Glutamatergic neuron (in vitro differentiated cells): ENCODE measurements around the gene CLEC4G. TPM values are rescaled to one million over a fixed set of nuclear protein-coding genes. Genes with fewer than 3 reads are reported as not detected.

Source experiments
- DNase-seq: peaks from one replicate; pipeline ENCODE4 v3.0.0; 2022
- H3K27ac Mint-ChIP-seq: one replicate; pipeline ENCODE4 v1.8.0; 2020; ENCODE audit warnings: mild to moderate bottlenecking, mixed read lengths, inconsistent platforms; ENCODE audit not compliant: unreplicated experiment
- H3K27me3 Mint-ChIP-seq: one replicate; pipeline ENCODE4 v1.8.0; 2020; ENCODE audit warnings: mild to moderate bottlenecking, moderate library complexity, mixed read lengths, inconsistent platforms; ENCODE audit not compliant: unreplicated experiment
- H3K36me3 Mint-ChIP-seq: one replicate; pipeline ENCODE4 v1.8.0; 2020; ENCODE audit warnings: mild to moderate bottlenecking, mixed read lengths, inconsistent platforms; ENCODE audit not compliant: unreplicated experiment
- H3K4me1 Mint-ChIP-seq: one replicate; pipeline ENCODE4 v1.8.0; 2020; ENCODE audit warnings: mild to moderate bottlenecking, low read depth, mixed read lengths, inconsistent platforms; ENCODE audit not compliant: unreplicated experiment
- H3K4me3 Mint-ChIP-seq: one replicate; pipeline ENCODE4 v1.8.0; 2020; ENCODE audit warnings: mild to moderate bottlenecking, mixed read lengths, inconsistent platforms; ENCODE audit not compliant: unreplicated experiment
- H3K9me3 Mint-ChIP-seq: one replicate; pipeline ENCODE4 v1.8.0; 2020; ENCODE audit warnings: mild to moderate bottlenecking, moderate library complexity, mixed read lengths, inconsistent platforms; ENCODE audit not compliant: unreplicated experiment
- CTCF ChIP-seq: fragments of 200-600 bp; sonication (generic); IDR thresholded peaks from one replicate; pipeline ENCODE4 v1.5.0; 2021; ENCODE audit not compliant: partially characterized antibody, unreplicated experiment
- total RNA-seq: library from RNA; stranded (reverse); fragmentation: NEBNext Ultra II Directional; extraction: Animal tissue kit (Norgen Biotek cat#: 25700); gene quantifications from one replicate; pipeline ENCODE4 v1.2.1, GENCODE V29; 2021; ENCODE audit not compliant: unreplicated experiment

The CLEC4G gene
- total RNA-seq, 1 donor from 2014 or later, result 14.8 TPM

DNA sequence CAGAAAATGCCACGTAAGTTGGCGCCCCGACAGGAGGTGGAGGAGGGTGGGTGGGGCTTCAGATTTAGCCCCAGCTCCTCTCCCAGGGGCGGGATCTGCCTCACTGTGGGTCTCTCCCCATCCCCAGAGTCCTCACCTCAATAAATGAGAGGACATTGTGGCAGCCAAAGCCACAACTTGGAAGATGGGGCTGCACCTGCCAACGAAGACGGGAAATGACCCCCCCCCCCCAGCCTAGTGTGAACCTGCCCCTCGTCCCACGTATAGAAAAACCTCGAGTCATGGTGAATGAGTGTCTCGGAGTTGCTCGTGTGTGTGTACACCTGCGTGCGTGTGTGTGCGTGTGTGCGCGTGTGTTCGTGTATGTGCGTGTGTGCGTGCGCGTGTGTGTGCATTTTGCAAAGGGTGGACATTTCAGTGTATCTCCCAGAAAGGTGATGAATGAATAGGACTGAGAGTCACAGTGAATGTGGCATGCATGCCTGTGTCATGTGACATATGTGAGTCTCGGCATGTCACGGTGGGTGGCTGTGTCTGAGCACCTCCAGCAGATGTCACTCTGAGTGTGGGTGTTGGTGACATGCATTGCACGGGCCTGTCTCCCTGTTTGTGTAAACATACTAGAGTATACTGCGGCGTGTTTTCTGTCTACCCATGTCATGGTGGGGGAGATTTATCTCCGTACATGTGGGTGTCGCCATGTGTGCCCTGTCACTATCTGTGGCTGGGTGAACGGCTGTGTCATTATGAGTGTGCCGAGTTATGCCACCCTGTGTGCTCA is 52.7 kb downstream of the CLEC4G start:
- Mint-ChIP-seq H3K27me3 (peaks cover 8% of the 10 kb centered on the region), H3K9me3 (peaks cover 7% of the 10 kb centered on the region), H3K4me3 (peak overlapping the region; percentile 61), H3K27ac (peak overlapping the region; percentile 74), H3K36me3 (peaks cover 6% of the 10 kb centered on the region), H3K4me1 (peaks cover 14% of the 10 kb centered on the region)
- peak; percentile 36 for DNase-seq
- TF ChIP-seq CTCF, result no peak

Other genes with a start within 250 kb of the CLEC4G start
- 2.6 TPM for gene PEX11G, start 243.1 kb downstream of the CLEC4G start, total RNA-seq
- gene ZNF358, start 216.0 kb downstream of the CLEC4G start, total RNA-seq, result 148 TPM
- gene MCOLN1, start 209.5 kb downstream of the CLEC4G start, total RNA-seq, result 39.8 TPM
- 82.0 TPM for gene PNPLA6, start 196.4 kb downstream of the CLEC4G start, total RNA-seq
- gene CAMSAP3, start 136.2 kb downstream of the CLEC4G start, total RNA-seq, result 47.6 TPM
- gene XAB2, start 102.6 kb downstream of the CLEC4G start, total RNA-seq, result 32.8 TPM
- 186 TPM for gene PET100, start 102.3 kb downstream of the CLEC4G start, total RNA-seq
- not detected for gene PCP2, start 98.4 kb downstream of the CLEC4G start, total RNA-seq
- 32.8 TPM for gene STXBP2, start 95.0 kb downstream of the CLEC4G start, total RNA-seq
- gene RETN, start 63.1 kb downstream of the CLEC4G start, total RNA-seq, result not detected
- not detected for gene MCEMP1, start 55.0 kb downstream of the CLEC4G start, total RNA-seq
- 142 TPM for gene TRAPPC5, start 51.3 kb downstream of the CLEC4G start, total RNA-seq
- not detected for gene FCER2, start 30.0 kb downstream of the CLEC4G start, total RNA-seq
- gene CD209, start 15.4 kb upstream of the CLEC4G start, total RNA-seq, result not detected
- gene CLEC4M, start 31.1 kb upstream of the CLEC4G start, total RNA-seq, result not detected
- 36.4 TPM for gene EVI5L, start 98.1 kb upstream of the CLEC4G start, total RNA-seq
- 37.4 TPM for gene PRR36, start 142.3 kb upstream of the CLEC4G start, total RNA-seq
- gene LRRC8E, start 156.4 kb upstream of the CLEC4G start, total RNA-seq, result not detected
- 44.2 TPM for gene MAP2K7, start 171.8 kb upstream of the CLEC4G start, total RNA-seq
- gene TGFBR3L, start 182.7 kb upstream of the CLEC4G start, total RNA-seq, result 0.69 TPM
- 18.6 TPM for gene SNAPC2, start 188.2 kb upstream of the CLEC4G start, total RNA-seq
- 90.6 TPM for gene CTXN1, start 194.0 kb upstream of the CLEC4G start, total RNA-seq
- gene TIMM44, start 211.6 kb upstream of the CLEC4G start, total RNA-seq, result 109 TPM